ENCODE results near the gene ABCB6. TPM values are rescaled to one million over a fixed set of nuclear protein-coding genes. Genes with fewer than 3 reads are reported as not detected.

Gene ABCB6
- total and polyA plus RNA-seq, 8 donors, result 3.8 to 36.7 (median 7.0) TPM

GRCh38 chr2:219182331-219183150 lies 36.2 kb downstream of the ABCB6 start:
- TF ChIP-seq CTCF (IDR thresholded peaks at IDR 0.05), result no peak
- no peaks in the 10 kb centered on the region for H3K27me3 ChIP-seq
- intact Hi-C loops (cut with DNase I), result no loop called here
- DNase-seq, result peak in 2 of 6 donors; percentile 14 to 64
- H3K27ac ChIP-seq, result no peak overlapping the region
- WGBS, 2 donors, result 84 to 86% methylated on average over 8 of the region's 8 CpGs
- FAIRE-seq, result no peak
- no peak overlapping the region for H3K4me3 ChIP-seq
- H3K4me1 ChIP-seq, result peaks cover 8 to 11% (median 11%) of the 10 kb centered on the region in 3 donors
- H3K36me3 ChIP-seq, result peaks cover 0 to 36% (median 15%) of the 10 kb centered on the region in 3 donors
- no peaks in the 10 kb centered on the region for H3K9me3 ChIP-seq
- ATAC-seq, result no peak

- FAIRE-seq, result no peak
Measured at GRCh38 chr2:219181531-219181930, 37.2 kb downstream of the ABCB6 start.

GRCh38 chr2:219180961-219181360 lies 37.8 kb downstream of the ABCB6 start:
- FAIRE-seq, result no peak
- Histone ChIP-seq H3K27ac (no peak overlapping the region), H3K9me3 (no peaks in the 10 kb centered on the region), H3K36me3 (peaks cover 0 to 36% (median 15%) of the 10 kb centered on the region in 3 donors), H3K4me3 (no peak overlapping the region), H3K4me1 (peaks cover 9 to 11% (median 11%) of the 10 kb centered on the region in 3 donors), H3K27me3 (no peaks in the 10 kb centered on the region)
- no peak for TF ChIP-seq CTCF (IDR thresholded peaks at IDR 0.05)
- intact Hi-C loops (cut with DNase I), result no loop called here
- ATAC-seq, result no peak
- WGBS, 2 donors, result 87 to 94% methylated on average over 5 of the region's 5 CpGs
- DNase-seq, result no peak

More at GRCh38 chr2:219181531-219181930, 37.2 kb downstream of the ABCB6 start:
- no peak for ATAC-seq
- 90 to 98% methylated on average over 6 of the region's 6 CpGs for WGBS, 2 donors
- Histone ChIP-seq H3K36me3 (peaks cover 0 to 36% (median 15%) of the 10 kb centered on the region in 3 donors), H3K27me3 (no peaks in the 10 kb centered on the region), H3K27ac (no peak overlapping the region), H3K4me3 (no peak overlapping the region), H3K4me1 (peaks cover 8 to 11% (median 11%) of the 10 kb centered on the region in 3 donors), H3K9me3 (no peaks in the 10 kb centered on the region)
- TF ChIP-seq CTCF (IDR thresholded peaks at IDR 0.05), result no peak
- intact Hi-C loops (cut with DNase I), result no loop called here
- DNase-seq, result peak in 1 of 6 donors; percentile 5

GRCh38 chr2:219179601-219180465 lies 38.9 kb downstream of the ABCB6 start:
- FAIRE-seq, result no peak
- no peak for ATAC-seq
- Histone ChIP-seq H3K9me3 (no peaks in the 10 kb centered on the region), H3K4me1 (peaks cover 15 to 17% (median 17%) of the 10 kb centered on the region in 3 donors), H3K4me3 (no peak overlapping the region), H3K36me3 (peaks cover 0 to 38% (median 15%) of the 10 kb centered on the region in 3 donors), H3K27ac (no peak overlapping the region), H3K27me3 (no peaks in the 10 kb centered on the region)
- no peak for TF ChIP-seq CTCF (IDR thresholded peaks at IDR 0.05)
- DNase-seq, result no peak
- 95 to 96% methylated on average over 9 of the region's 9 CpGs for WGBS, 2 donors
- intact Hi-C loops (cut with DNase I), result no loop called here

All from pancreas (tissue), 10 donors.